HepG2 (cell line): ENCODE measurements around the gene ARL10. TPM values are rescaled to one million over a fixed set of nuclear protein-coding genes. Genes with fewer than 3 reads are reported as not detected.

Source experiments
- AKAP8 ChIP-seq: sonication (generic); formaldehyde crosslinking; IDR thresholded peaks from 2 replicates; pipeline ENCODE4 v1.5.1; 2020; ENCODE audit warnings: mild to moderate bottlenecking, missing genetic modification reagents
- CAMTA2 ChIP-seq: sonication (generic); formaldehyde crosslinking; IDR thresholded peaks from 2 replicates; pipeline ENCODE4 v1.4.0; 2020; ENCODE audit warnings: mild to moderate bottlenecking, missing genetic modification reagents, borderline replicate concordance
- GLMP ChIP-seq: sonication (generic); formaldehyde crosslinking; IDR thresholded peaks from 2 replicates; pipeline ENCODE4 v1.9.0; 2021; ENCODE audit warnings: missing genetic modification reagents, mild to moderate bottlenecking, borderline replicate concordance
- PTBP1 ChIP-seq: fragments of 200-400 bp; formaldehyde crosslinking; IDR thresholded peaks from 2 replicates; pipeline ENCODE4 v1.6.1; 2018; ENCODE audit warnings: low read length, low read depth; ENCODE audit not compliant: poor library complexity, severe bottlenecking
- RBFOX2 ChIP-seq: fragments of 200-400 bp; formaldehyde crosslinking; IDR thresholded peaks from 2 replicates; pipeline ENCODE4 v1.6.1; 2017; ENCODE audit warnings: low read depth, mild to moderate bottlenecking, low read length
- TFE3 ChIP-seq: IDR thresholded peaks from 2 replicates; pipeline ENCODE4 v1.6.1; 2016
- ZC3H13 ChIP-seq: sonication (generic); formaldehyde crosslinking; IDR thresholded peaks from 2 replicates; pipeline ENCODE4 v1.8.1; 2023; ENCODE audit warnings: mild to moderate bottlenecking, missing genetic modification reagents, moderate library complexity
- ZNF101 ChIP-seq: sonication (generic); formaldehyde crosslinking; IDR thresholded peaks from 2 replicates; pipeline ENCODE4 v1.4.0; 2020; ENCODE audit warnings: mild to moderate bottlenecking, low read depth, missing genetic modification reagents, borderline replicate concordance
- ZNF143 ChIP-seq: sonication (generic); formaldehyde crosslinking; IDR thresholded peaks from 2 replicates; pipeline ENCODE4 v1.4.0; 2020; ENCODE audit warnings: missing genetic modification reagents
- ZNF224 ChIP-seq: sonication (generic); formaldehyde crosslinking; IDR thresholded peaks from 2 replicates; pipeline ENCODE4 v1.5.0; 2020; ENCODE audit warnings: mild to moderate bottlenecking, missing genetic modification reagents
- ZNF333 ChIP-seq: sonication (generic); formaldehyde crosslinking; IDR thresholded peaks from 2 replicates; pipeline ENCODE4 v1.4.0; 2020; ENCODE audit warnings: mild to moderate bottlenecking, missing genetic modification reagents, borderline replicate concordance
- ZNF354B ChIP-seq: sonication (generic); formaldehyde crosslinking; IDR thresholded peaks from 2 replicates; pipeline ENCODE4 v1.8.0; 2022; ENCODE audit warnings: mild to moderate bottlenecking, missing genetic modification reagents
- ZNF543 ChIP-seq: sonication (generic); formaldehyde crosslinking; IDR thresholded peaks from 2 replicates; pipeline ENCODE4 v1.4.0; 2020; ENCODE audit warnings: mild to moderate bottlenecking, missing genetic modification reagents
- ZNF563 ChIP-seq: sonication (generic); formaldehyde crosslinking; IDR thresholded peaks from 2 replicates; pipeline ENCODE4 v1.8.0; 2022; ENCODE audit warnings: mild to moderate bottlenecking, moderate library complexity, missing genetic modification reagents
- ZNF766 ChIP-seq: sonication (generic); formaldehyde crosslinking; IDR thresholded peaks from 2 replicates; pipeline ENCODE4 v1.5.0; 2020; ENCODE audit warnings: missing genetic modification reagents, borderline replicate concordance
- ZNF772 ChIP-seq: sonication (generic); formaldehyde crosslinking; IDR thresholded peaks from 2 replicates; pipeline ENCODE4 v1.5.0; 2020; ENCODE audit warnings: mild to moderate bottlenecking, missing genetic modification reagents
- ZSCAN20 ChIP-seq: sonication (generic); formaldehyde crosslinking; IDR thresholded peaks from 2 replicates; pipeline ENCODE4 v1.4.0; 2020; ENCODE audit warnings: missing genetic modification reagents, mild to moderate bottlenecking, borderline replicate concordance
- polyA plus RNA-seq, 8 experiments: library from polyadenylated mRNA; depleted of rRNA in 3 of 8; stranded (reverse) in 7 of 8; unstranded in 1 of 8; fragments of >200 nt; fragmentation: Illumina TruSeq in 4 of 8; extraction: Trizol in 4 of 8; gene quantifications; 2 replicates each; pipeline versions ENCODE4 v1.2.1 to v1.2.3, GENCODE V29; 2011 to 2016; ENCODE audit warnings: low read depth in 4 of 8, missing spikeins in 1 of 8, mixed read lengths in 1 of 8; ENCODE audit not compliant: insufficient read depth in 1 of 8
- total RNA-seq, 5 experiments: library from RNA; depleted of rRNA; stranded (reverse); fragments of >200 nt; fragmentation: Illumina TruSeq; extraction: Trizol; gene quantifications; 2 replicates each; pipeline ENCODE4 v1.2.3, GENCODE V29; 2016; ENCODE audit warnings: low read depth in 1 of 5
- TF ChIP-seq, protein P1 (sequence below): sonication (generic); formaldehyde crosslinking; IDR thresholded peaks from 2 replicates; pipeline ENCODE4 v1.4.0; 2020; ENCODE audit warnings: missing genetic modification reagents, low read depth, mild to moderate bottlenecking, borderline replicate concordance
- TF ChIP-seq, protein P2 (sequence below): sonication (generic); formaldehyde crosslinking; IDR thresholded peaks from 2 replicates; pipeline ENCODE4 v1.8.1; 2022; ENCODE audit warnings: low read depth, mild to moderate bottlenecking, missing genetic modification reagents
- TF ChIP-seq, protein P3 (sequence below), 2 experiments: sonication (generic) in 1 of 2; formaldehyde crosslinking in 1 of 2; IDR thresholded peaks; 2 replicates each; pipeline versions ENCODE4 v1.4.0 to v1.6.1; 2018 to 2020; ENCODE audit warnings: missing genetic modification reagents in 2 of 2, borderline replicate concordance in 1 of 2, low read depth in 1 of 2, mild to moderate bottlenecking in 1 of 2, missing biosample characterization in 1 of 2

The ARL10 gene
- total and polyA plus RNA-seq, 2 of the 13 experiments (the other 11 are each of a cell fraction or from before 2014, with no cell fraction given), result 0.18 to 0.50 TPM

- TF ChIP-seq GLMP (CRISPR knock-in tag) (no peak), ZNF543 (CRISPR knock-in tag) (peak; percentile 76; the same call in 1 of the 2 replicates), ZNF101 (CRISPR knock-in tag) (no peak), ZNF333 (CRISPR knock-in tag) (no peak), ZNF772 (no peak; the same call in 1 of the 2 replicates), ZNF143 (CRISPR knock-in tag) (peak; percentile 98), ZNF224 (CRISPR knock-in tag) (no peak), ZNF563 (no peak), RBFOX2 (peak; percentile 92), ZSCAN20 (CRISPR knock-in tag) (peak; percentile 74; the same call in 1 of the 2 replicates), ZNF354B (CRISPR knock-in tag) (0 out of 2 replicates have a peak, but pooled peaks have one; percentile 15), ZNF766 (CRISPR knock-in tag) (no peak), PTBP1 (no peak), TFE3 (peak; percentile 72), AKAP8 (no peak; the same call in 1 of the 2 replicates), CAMTA2 (0 out of 2 replicates have a peak, but pooled peaks have one; percentile 15), ZC3H13 (CRISPR knock-in tag) (no peak)
- TF ChIP-seq, protein P1, sequence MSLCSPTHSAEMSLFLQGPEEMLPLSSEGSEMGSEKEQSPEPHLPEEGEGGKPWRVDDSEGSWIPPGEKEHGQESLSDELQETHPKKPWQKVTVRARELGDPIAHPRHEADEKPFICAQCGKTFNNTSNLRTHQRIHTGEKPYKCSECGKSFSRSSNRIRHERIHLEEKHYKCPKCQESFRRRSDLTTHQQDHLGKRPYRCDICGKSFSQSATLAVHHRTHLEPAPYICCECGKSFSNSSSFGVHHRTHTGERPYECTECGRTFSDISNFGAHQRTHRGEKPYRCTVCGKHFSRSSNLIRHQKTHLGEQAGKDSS (CRISPR knock-in tag), result 0 out of 2 replicates have a peak, but pooled peaks have one; percentile 57
- TF ChIP-seq, protein P2, sequence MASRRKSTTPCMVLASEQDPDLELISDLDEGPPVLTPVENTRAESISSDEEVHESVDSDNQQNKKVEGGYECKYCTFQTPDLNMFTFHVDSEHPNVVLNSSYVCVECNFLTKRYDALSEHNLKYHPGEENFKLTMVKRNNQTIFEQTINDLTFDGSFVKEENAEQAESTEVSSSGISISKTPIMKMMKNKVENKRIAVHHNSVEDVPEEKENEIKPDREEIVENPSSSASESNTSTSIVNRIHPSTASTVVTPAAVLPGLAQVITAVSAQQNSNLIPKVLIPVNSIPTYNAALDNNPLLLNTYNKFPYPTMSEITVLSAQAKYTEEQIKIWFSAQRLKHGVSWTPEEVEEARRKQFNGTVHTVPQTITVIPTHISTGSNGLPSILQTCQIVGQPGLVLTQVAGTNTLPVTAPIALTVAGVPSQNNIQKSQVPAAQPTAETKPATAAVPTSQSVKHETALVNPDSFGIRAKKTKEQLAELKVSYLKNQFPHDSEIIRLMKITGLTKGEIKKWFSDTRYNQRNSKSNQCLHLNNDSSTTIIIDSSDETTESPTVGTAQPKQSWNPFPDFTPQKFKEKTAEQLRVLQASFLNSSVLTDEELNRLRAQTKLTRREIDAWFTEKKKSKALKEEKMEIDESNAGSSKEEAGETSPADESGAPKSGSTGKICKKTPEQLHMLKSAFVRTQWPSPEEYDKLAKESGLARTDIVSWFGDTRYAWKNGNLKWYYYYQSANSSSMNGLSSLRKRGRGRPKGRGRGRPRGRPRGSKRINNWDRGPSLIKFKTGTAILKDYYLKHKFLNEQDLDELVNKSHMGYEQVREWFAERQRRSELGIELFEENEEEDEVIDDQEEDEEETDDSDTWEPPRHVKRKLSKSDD, result no peak
- TF ChIP-seq, protein P3, sequence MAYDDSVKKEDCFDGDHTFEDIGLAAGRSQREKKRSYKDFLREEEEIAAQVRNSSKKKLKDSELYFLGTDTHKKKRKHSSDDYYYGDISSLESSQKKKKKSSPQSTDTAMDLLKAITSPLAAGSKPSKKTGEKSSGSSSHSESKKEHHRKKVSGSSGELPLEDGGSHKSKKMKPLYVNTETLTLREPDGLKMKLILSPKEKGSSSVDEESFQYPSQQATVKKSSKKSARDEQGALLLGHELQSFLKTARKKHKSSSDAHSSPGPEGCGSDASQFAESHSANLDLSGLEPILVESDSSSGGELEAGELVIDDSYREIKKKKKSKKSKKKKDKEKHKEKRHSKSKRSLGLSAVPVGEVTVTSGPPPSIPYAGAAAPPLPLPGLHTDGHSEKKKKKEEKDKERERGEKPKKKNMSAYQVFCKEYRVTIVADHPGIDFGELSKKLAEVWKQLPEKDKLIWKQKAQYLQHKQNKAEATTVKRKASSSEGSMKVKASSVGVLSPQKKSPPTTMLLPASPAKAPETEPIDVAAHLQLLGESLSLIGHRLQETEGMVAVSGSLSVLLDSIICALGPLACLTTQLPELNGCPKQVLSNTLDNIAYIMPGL (CRISPR knock-in tag; IDR thresholded peaks at IDR 0.05; ENCODE audit: borderline replicate concordance in 1 of 2, low read depth in 1 of 2), result peak; percentile 83 to 89
Observed at GRCh38 chr5:176361437-176362232, 3.7 kb upstream of the ARL10 start, which contains the start of gene KIAA1191 (continued).
